ENCODE measurements around the gene FFAR1.
A peak's percentile ranks its signal among the peaks of the same experiment; 100 is the strongest.

FFAR1 gene

DNA sequence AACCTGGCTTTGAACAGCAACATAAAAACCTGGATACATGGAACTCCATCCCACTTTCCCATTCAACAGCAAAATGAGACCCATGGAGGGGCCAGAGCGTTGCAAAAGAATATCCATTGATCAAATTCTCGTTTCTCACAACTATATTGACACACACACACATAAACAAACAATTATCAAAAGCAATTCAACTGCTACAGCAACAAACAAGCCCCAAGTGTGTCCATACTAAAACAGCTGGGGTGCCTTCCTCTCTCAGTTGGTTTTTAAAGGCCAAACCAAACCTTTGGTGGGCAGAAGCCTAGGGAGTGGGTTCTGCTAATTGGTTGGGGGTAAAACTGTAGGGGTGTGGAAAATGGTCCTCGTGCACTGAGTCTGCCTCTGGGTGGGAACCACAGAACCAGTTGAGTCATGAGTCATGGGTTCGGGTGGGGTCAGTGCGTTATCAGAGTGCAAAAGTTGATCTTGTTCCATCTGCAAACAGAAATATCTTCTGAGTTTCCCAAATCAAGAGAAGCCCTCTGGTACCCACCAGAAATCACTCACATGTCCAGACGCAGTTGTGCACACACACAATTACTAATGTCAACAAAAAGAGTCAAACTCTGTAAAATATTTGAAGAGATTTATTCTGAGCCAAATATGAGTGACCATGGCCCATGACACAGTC is 41.6 kb downstream of the FFAR1 start:
- no peak overlapping the region for H2BK5ac ChIP-seq (ENCODE audit: low read length)
- H3K27me3 ChIP-seq (ENCODE audit: insufficient read depth, low read length, poor library complexity) = no peaks in the 10 kb centered on the region
- no peak overlapping the region for H3K4me2 ChIP-seq (ENCODE audit: low read length)
- no peak overlapping the region for H2BK120ac ChIP-seq (ENCODE audit: low read depth, low read length)
- no peak overlapping the region for H4K8ac ChIP-seq (ENCODE audit: low read depth, low read length)
- no peaks in the 10 kb centered on the region for H3K79me1 ChIP-seq (ENCODE audit: low read length)
- H3K4ac ChIP-seq (ENCODE audit: low read depth, low read length) = no peak overlapping the region
- H3K36me3 ChIP-seq (ENCODE audit: control insufficient read depth, insufficient read depth, low read length) = no peaks in the 10 kb centered on the region
- no peak overlapping the region for H3K56ac ChIP-seq (ENCODE audit: low read length)
- no peak overlapping the region for H2BK15ac ChIP-seq (replicated peaks; ENCODE audit: low read depth)
- H2AK5ac ChIP-seq (ENCODE audit: low read length) = no peak overlapping the region
- no peak overlapping the region for H3K4me3 ChIP-seq (ENCODE audit: low read length)
- no peak overlapping the region for H3K9ac ChIP-seq (ENCODE audit: low read length)
- H3K27ac ChIP-seq (ENCODE audit: low read depth, low read length) = peak overlapping the region; percentile 64
- H4K5ac ChIP-seq (ENCODE audit: low read length) = no peak overlapping the region
- H3K4me1 ChIP-seq (ENCODE audit: control insufficient read depth, low read depth, low read length) = no peaks in the 10 kb centered on the region
- no peaks in the 10 kb centered on the region for H3K79me2 ChIP-seq (ENCODE audit: control insufficient read depth, insufficient read depth, low read length)
- no peak overlapping the region for H3K18ac ChIP-seq (ENCODE audit: low read length)
- DNase-seq = no peak
- no CpG with 5 or more reads among the region's 6 CpGs for WGBS (ENCODE audit: extremely low coverage, insufficient coverage, low lambda C conversion rate)
- no peak overlapping the region for H3K23ac ChIP-seq (ENCODE audit: low read length)

DNA sequence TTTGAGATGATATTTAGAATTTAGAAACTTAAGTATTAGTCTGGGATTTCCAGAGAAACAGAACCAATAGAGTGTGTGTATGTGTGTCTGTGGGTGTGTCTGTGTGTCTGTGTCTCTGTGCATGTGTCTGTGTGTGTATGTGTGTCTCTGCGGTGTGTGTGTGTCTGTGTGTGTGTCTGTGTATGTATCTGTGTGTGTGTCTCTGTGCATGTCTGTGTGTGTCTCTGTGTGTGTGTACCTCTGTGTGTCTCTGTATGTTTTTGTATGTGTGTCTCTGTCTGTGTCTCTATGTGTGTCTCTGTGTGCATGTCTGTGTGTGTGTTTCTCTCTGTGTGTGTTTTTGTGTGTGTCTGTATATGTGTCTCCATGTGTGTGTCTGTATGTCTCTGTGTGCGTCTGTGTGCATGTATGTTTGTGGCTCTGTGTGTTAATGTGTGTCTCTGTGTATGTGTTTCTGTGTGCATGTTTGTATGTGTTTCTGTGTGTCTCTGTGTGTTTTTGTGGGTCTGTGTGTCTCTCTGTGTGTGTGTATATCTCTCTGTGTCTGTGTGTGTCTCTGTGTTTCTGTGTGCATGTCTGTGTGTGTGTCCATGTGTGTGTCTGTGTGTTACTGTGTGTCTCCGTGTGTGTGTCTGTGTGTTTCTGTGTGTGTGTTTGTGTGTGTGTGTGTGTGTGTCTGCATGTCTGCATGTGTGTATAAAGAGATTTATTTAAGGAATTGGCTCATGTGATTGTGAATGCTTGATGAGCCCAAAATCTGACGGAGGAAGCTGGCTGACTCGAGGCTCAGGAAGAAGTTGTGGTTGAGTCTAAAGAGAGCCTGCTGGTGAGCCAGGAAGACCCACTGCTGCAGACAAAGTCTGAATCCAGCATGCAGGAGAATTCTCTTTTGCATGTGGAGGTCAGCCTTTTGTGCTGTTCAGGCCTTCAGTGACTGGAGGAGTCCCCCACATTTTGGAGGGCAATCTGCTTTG is 45.3 kb downstream of the FFAR1 start:
- Histone ChIP-seq H3K79me2 (ENCODE audit: control insufficient read depth, insufficient read depth, low read length) (no peaks in the 10 kb centered on the region), H2BK15ac (replicated peaks; ENCODE audit: low read depth) (no peak overlapping the region), H3K4me1 (ENCODE audit: control insufficient read depth, low read depth, low read length) (no peaks in the 10 kb centered on the region), H3K4me3 (ENCODE audit: low read length) (no peak overlapping the region), H3K56ac (ENCODE audit: low read length) (no peak overlapping the region), H3K79me1 (ENCODE audit: low read length) (no peaks in the 10 kb centered on the region), H3K4ac (ENCODE audit: low read depth, low read length) (no peak overlapping the region), H3K36me3 (ENCODE audit: control insufficient read depth, insufficient read depth, low read length) (no peaks in the 10 kb centered on the region), H3K23ac (ENCODE audit: low read length) (no peak overlapping the region), H3K27me3 (ENCODE audit: insufficient read depth, low read length, poor library complexity) (no peaks in the 10 kb centered on the region), H3K4me2 (ENCODE audit: low read length) (no peak overlapping the region), H3K27ac (ENCODE audit: low read depth, low read length) (no peak overlapping the region), H2BK5ac (ENCODE audit: low read length) (no peak overlapping the region), H3K9ac (ENCODE audit: low read length) (no peak overlapping the region), H2AK5ac (ENCODE audit: low read length) (no peak overlapping the region), H3K18ac (ENCODE audit: low read length) (no peak overlapping the region), H4K5ac (ENCODE audit: low read length) (no peak overlapping the region), H4K8ac (ENCODE audit: low read depth, low read length) (no peak overlapping the region), H2BK120ac (ENCODE audit: low read depth, low read length) (no peak overlapping the region)
- no peak for DNase-seq
- no CpG with 5 or more reads among the region's 5 CpGs for WGBS (ENCODE audit: extremely low coverage, insufficient coverage, low lambda C conversion rate)

DNA sequence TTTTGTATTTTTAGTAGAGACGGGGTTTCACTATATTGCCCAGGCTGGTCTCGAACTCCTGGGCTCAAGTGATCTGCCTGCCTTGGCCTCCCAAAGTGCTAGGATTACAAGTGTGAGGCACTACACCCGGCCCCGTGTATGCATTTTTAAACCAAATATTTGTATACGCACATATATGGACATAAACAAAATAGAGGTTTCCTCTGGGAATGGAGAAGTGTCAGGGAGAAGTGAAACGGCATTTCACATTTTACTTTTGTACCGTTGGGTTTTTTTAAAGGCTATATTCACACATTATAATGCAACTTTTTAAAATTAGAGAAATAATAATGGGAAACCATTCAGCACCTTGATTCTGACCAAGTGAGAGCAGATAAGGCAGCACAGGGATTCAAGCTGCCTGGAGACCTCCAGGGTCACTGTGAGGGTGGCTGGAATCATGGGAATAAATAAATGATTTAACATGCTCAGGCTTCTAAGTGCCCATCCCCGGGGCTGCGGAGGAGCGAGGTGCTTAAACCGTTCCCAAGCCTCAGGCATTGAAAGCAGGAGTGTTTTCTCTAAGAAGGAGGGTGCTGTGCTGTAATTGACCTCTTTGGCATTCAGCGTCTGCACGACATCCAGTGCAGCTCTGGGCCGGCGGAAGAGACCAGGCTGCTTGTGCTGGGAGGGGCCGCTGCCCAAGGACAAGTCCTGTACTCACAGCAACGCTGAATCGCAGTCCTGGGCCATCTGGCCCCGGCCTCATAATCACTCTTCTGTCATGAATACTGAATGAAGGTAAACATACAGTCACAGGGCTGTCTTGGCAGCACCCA is 47.9 kb downstream of the FFAR1 start:
- no peak overlapping the region for H2AK5ac ChIP-seq (ENCODE audit: low read length)
- no peak overlapping the region for H2BK15ac ChIP-seq (replicated peaks; ENCODE audit: low read depth)
- no peaks in the 10 kb centered on the region for H3K79me2 ChIP-seq (ENCODE audit: control insufficient read depth, insufficient read depth, low read length)
- no peak overlapping the region for H3K4ac ChIP-seq (ENCODE audit: low read depth, low read length)
- no peaks in the 10 kb centered on the region for H3K79me1 ChIP-seq (ENCODE audit: low read length)
- H3K18ac ChIP-seq (ENCODE audit: low read length) = no peak overlapping the region
- H3K4me1 ChIP-seq (ENCODE audit: control insufficient read depth, low read depth, low read length) = no peaks in the 10 kb centered on the region
- H3K36me3 ChIP-seq (ENCODE audit: control insufficient read depth, insufficient read depth, low read length) = no peaks in the 10 kb centered on the region
- H3K9ac ChIP-seq (ENCODE audit: low read length) = no peak overlapping the region
- no peak overlapping the region for H4K8ac ChIP-seq (ENCODE audit: low read depth, low read length)
- H3K27me3 ChIP-seq (ENCODE audit: insufficient read depth, low read length, poor library complexity) = no peaks in the 10 kb centered on the region
- H3K4me3 ChIP-seq (ENCODE audit: low read length) = no peak overlapping the region
- WGBS (ENCODE audit: extremely low coverage, insufficient coverage, low lambda C conversion rate) = no CpG with 5 or more reads among the region's 19 CpGs
- no peak overlapping the region for H3K56ac ChIP-seq (ENCODE audit: low read length)
- H4K5ac ChIP-seq (ENCODE audit: low read length) = no peak overlapping the region
- no peak overlapping the region for H3K27ac ChIP-seq (ENCODE audit: low read depth, low read length)
- no peak overlapping the region for H3K4me2 ChIP-seq (ENCODE audit: low read length)
- no peak for DNase-seq
- no peak overlapping the region for H3K23ac ChIP-seq (ENCODE audit: low read length)
- H2BK120ac ChIP-seq (ENCODE audit: low read depth, low read length) = no peak overlapping the region
- no peak overlapping the region for H2BK5ac ChIP-seq (ENCODE audit: low read length)

DNA sequence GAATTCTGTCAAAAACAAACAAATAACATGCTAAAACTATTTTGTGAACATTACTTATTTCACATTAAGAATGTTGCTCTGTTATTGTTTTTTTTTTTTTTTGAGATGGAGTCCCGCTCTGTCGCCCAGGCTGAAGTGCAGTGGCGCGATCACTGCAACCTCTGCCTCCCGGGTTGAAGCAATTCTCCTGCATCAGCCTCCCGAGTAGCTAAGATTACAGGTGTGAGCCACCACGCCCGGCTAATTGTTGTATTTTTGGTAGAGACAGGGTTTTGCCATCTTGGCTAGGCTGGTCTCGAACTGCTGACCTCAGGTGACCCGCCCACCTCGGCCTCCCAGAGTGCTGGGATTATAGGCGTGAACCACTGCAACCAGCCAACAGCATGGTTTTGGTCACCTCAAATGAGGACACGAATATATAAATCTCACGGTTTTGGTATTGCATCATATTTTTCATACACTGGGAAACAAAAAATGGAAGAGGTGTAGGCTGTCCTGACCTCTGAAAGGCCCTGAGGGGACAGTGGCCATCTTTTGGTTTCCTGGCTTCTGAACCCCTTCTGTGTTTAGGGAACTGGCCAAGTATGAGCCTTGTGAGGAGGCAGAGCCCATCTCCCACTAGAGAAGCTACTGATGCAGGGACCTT is 48.7 kb downstream of the FFAR1 start:
- H2AK5ac ChIP-seq (ENCODE audit: low read length) = no peak overlapping the region
- H3K56ac ChIP-seq (ENCODE audit: low read length) = no peak overlapping the region
- H3K79me2 ChIP-seq (ENCODE audit: control insufficient read depth, insufficient read depth, low read length) = no peaks in the 10 kb centered on the region
- H3K4ac ChIP-seq (ENCODE audit: low read depth, low read length) = no peak overlapping the region
- H2BK5ac ChIP-seq (ENCODE audit: low read length) = no peak overlapping the region
- DNase-seq = no peak
- H2BK120ac ChIP-seq (ENCODE audit: low read depth, low read length) = no peak overlapping the region
- no peak overlapping the region for H4K8ac ChIP-seq (ENCODE audit: low read depth, low read length)
- H3K4me2 ChIP-seq (ENCODE audit: low read length) = no peak overlapping the region
- no peak overlapping the region for H3K23ac ChIP-seq (ENCODE audit: low read length)
- H3K4me3 ChIP-seq (ENCODE audit: low read length) = no peak overlapping the region
- H3K79me1 ChIP-seq (ENCODE audit: low read length) = no peaks in the 10 kb centered on the region
- H3K9ac ChIP-seq (ENCODE audit: low read length) = no peak overlapping the region
- H3K27me3 ChIP-seq (ENCODE audit: insufficient read depth, low read length, poor library complexity) = no peaks in the 10 kb centered on the region
- no peaks in the 10 kb centered on the region for H3K36me3 ChIP-seq (ENCODE audit: control insufficient read depth, insufficient read depth, low read length)
- H2BK15ac ChIP-seq (replicated peaks; ENCODE audit: low read depth) = no peak overlapping the region
- H4K5ac ChIP-seq (ENCODE audit: low read length) = no peak overlapping the region
- no CpG with 5 or more reads among the region's 14 CpGs for WGBS (ENCODE audit: extremely low coverage, insufficient coverage, low lambda C conversion rate)
- H3K18ac ChIP-seq (ENCODE audit: low read length) = no peak overlapping the region
- no peaks in the 10 kb centered on the region for H3K4me1 ChIP-seq (ENCODE audit: control insufficient read depth, low read depth, low read length)
- no peak overlapping the region for H3K27ac ChIP-seq (ENCODE audit: low read depth, low read length)

DNA sequence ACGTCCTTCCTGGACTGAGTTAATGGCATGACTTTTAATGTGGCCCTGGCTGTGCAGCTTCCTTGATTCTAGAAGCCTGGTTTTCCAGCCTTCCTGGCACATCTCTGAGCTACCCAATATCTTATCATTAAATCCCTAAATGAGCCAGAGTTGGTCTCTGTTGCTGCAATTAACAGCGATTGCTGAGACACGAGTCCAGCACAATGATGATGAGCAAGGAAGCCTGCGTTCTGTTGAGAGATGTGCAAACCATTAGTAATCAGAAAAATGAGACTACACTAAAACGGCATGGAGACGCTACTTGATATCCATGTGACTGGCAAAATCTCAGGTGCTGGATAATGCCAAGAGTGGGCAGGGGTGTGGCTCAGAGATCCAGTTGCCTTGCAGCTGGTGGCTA is 49.4 kb downstream of the FFAR1 start:
- no peak for DNase-seq
- H4K5ac ChIP-seq (ENCODE audit: low read length) = no peak overlapping the region
- no CpG with 5 or more reads among the region's 6 CpGs for WGBS (ENCODE audit: extremely low coverage, insufficient coverage, low lambda C conversion rate)
- H3K4me3 ChIP-seq (ENCODE audit: low read length) = no peak overlapping the region
- no peak overlapping the region for H2AK5ac ChIP-seq (ENCODE audit: low read length)
- no peak overlapping the region for H3K18ac ChIP-seq (ENCODE audit: low read length)
- no peak overlapping the region for H3K23ac ChIP-seq (ENCODE audit: low read length)
- H3K4me1 ChIP-seq (ENCODE audit: control insufficient read depth, low read depth, low read length) = no peaks in the 10 kb centered on the region
- H3K9ac ChIP-seq (ENCODE audit: low read length) = no peak overlapping the region
- H2BK5ac ChIP-seq (ENCODE audit: low read length) = no peak overlapping the region
- no peaks in the 10 kb centered on the region for H3K79me2 ChIP-seq (ENCODE audit: control insufficient read depth, insufficient read depth, low read length)
- H3K4me2 ChIP-seq (ENCODE audit: low read length) = no peak overlapping the region
- H3K27ac ChIP-seq (ENCODE audit: low read depth, low read length) = no peak overlapping the region
- no peak overlapping the region for H3K56ac ChIP-seq (ENCODE audit: low read length)
- H3K27me3 ChIP-seq (ENCODE audit: insufficient read depth, low read length, poor library complexity) = no peaks in the 10 kb centered on the region
- no peak overlapping the region for H2BK120ac ChIP-seq (ENCODE audit: low read depth, low read length)
- H2BK15ac ChIP-seq (replicated peaks; ENCODE audit: low read depth) = no peak overlapping the region
- H3K79me1 ChIP-seq (ENCODE audit: low read length) = no peaks in the 10 kb centered on the region
- no peak overlapping the region for H3K4ac ChIP-seq (ENCODE audit: low read depth, low read length)
- no peak overlapping the region for H4K8ac ChIP-seq (ENCODE audit: low read depth, low read length)
- H3K36me3 ChIP-seq (ENCODE audit: control insufficient read depth, insufficient read depth, low read length) = no peaks in the 10 kb centered on the region

Measured in mesendoderm (in vitro differentiated cells).